Stimulated activated CD4-positive, alpha-beta T cell treated with anti-CD3 and anti-CD28 coated beads, TNF-alpha, amount 100 ng/mL, for 24 hours (primary cell): ENCODE results near the gene OR5D13.

ENCODE experiments used
- DNase-seq, 3 experiments: peaks; one replicate each; pipeline ENCODE4 v3.0.0-alpha.2; 2020; ENCODE audit warnings: low read depth in 3 of 3

OR5D13 gene

GRCh38 chr11:55773138-55773537 lies at the start of gene OR5D13:
OR5D13 (plus strand) TSS chr11:55773438; CDS start chr11:55773438, 0 bp downstream.
- no peak for DNase-seq

DNA sequence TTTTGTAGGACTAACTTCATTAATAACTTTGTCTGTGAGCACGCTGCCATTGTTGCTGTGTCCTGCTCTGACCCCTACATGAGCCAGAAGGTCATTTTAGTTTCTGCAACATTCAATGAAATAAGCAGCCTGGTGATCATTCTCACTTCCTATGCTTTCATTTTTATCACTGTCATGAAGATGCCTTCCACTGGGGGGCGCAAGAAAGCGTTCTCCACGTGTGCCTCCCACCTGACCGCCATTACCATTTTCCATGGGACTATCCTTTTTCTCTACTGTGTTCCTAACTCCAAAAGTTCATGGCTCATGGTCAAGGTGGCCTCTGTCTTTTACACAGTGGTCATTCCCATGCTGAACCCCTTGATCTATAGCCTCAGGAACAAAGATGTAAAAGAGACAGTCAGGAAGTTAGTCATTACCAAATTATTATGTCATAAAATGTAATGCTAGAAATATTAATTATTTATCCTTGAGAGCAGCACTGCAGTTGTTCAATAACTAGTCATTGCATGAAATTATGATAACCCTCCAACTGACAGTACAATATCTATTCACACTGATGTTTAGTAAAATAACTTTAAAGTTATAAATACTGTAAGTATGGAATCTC lies 46.4 kb upstream of the OR5D13 start:
- no peak for DNase-seq

DNA sequence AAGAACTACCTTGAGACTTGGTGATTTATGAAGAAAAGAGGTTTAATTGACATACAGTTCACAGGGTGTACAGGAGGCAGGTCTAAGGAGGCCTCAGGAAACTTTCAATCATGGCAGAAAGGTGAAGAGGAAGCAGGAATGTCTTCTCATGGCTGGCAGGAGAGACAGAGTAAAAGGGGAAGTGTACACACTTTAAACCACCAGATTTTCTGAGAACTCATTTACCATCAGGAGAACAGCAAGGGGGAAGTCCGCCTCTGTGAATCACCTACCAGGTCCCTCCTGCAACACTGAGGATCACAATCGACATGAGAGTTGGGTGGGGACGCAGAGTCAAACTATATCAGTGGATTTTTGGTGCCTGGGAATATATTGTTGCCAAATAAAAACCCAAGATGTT lies 40.3 kb upstream of the OR5D13 start:
- no peak for DNase-seq

- DNase-seq: no peak
Observed at GRCh38 chr11:55791606-55792005, 18.4 kb downstream of the OR5D13 start.

- no peak for DNase-seq
Observed at GRCh38 chr11:55793321-55793720, 20.1 kb downstream of the OR5D13 start.

DNA sequence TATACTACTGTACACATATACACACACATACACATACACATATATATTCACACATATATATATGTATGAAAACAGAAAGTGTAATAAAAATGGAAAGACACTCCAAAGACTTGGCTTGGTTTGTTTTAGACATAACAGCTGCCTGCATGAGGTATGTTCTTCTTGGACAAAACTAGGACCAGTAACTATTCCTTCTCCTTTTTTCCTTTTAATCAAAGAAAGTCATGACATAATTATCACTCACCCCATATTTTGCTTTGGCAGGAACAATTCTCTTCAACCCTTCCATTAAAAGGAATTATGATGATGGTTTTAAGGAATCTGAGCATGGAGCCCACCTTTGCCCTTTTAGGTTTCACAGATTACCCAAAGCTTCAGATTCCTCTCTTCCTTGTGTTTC lies 22.0 kb downstream of the OR5D13 start, which contains the start of gene OR5D14:
TSS of gene OR5D14 (plus strand) at position 301 of the 400 bp plus-strand sequence. CDS start at position 301, 0 bp downstream.
- DNase-seq: no peak

DNA sequence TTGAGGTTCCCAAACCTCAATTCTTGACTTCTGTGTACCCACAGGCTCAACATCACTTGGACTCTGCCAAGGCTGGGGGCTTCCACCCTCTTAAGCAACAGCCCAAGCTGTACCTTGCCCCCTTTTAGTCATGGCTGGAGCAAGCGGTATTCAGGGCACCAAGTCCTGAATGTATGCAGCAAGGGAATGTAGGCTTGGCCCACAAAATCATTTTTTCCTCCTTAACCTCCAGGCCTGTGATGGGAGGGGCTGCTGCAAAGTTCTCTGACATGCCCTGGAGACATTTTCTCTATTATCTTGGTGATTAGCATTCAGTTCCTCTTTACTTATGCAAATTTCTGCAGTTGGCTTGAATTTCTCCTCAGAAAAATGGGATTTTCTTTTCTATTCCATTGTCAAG lies 33.0 kb downstream of the OR5D13 start:
- no peak for DNase-seq

GRCh38 chr11:55811067-55811466 lies 37.8 kb downstream of the OR5D13 start, which contains the start of gene OR5L1:
OR5L1 (plus strand) TSS chr11:55811367; CDS start chr11:55811467, 100 bp downstream.
- DNase-seq: no peak

- DNase-seq: no peak
Observed at GRCh38 chr11:55819330-55819729, 46.1 kb downstream of the OR5D13 start, which contains the start of gene OR5D18. OR5D18 (plus strand) TSS chr11:55819630; CDS start chr11:55819630, 0 bp downstream.
